ENCODE data around the gene SAMD1. TPM values are rescaled to one million over a fixed set of nuclear protein-coding genes. Genes with fewer than 3 reads are reported as not detected.

Gene SAMD1
- total RNA-seq, 1 donor from 2014 or later: 41.7 TPM

- peaks cover 57% of the 10 kb centered on the region for H3K79me2 ChIP-seq (ENCODE audit: insufficient read depth, low read length)
- H3K4me1 ChIP-seq (ENCODE audit: insufficient read depth, low read length): peaks cover 33% of the 10 kb centered on the region
- H2AFZ ChIP-seq (ENCODE audit: low read depth, low read length): no peak overlapping the region
- no peak overlapping the region for H3K9ac ChIP-seq (ENCODE audit: low read length)
- Mint-ChIP-seq H3K9me3 (ENCODE audit: unreplicated experiment) (no peaks in the 10 kb centered on the region), H3K27ac (ENCODE audit: unreplicated experiment) (no peak overlapping the region), H3K36me3 (ENCODE audit: low read depth, unreplicated experiment) (no peaks in the 10 kb centered on the region), H3K4me3 (ENCODE audit: unreplicated experiment) (peak overlapping the region; percentile 95), H3K4me1 (ENCODE audit: low read depth, unreplicated experiment) (peaks cover 21% of the 10 kb centered on the region), H3K27me3 (ENCODE audit: low read depth, unreplicated experiment) (no peaks in the 10 kb centered on the region)
- H3K4me2 ChIP-seq (ENCODE audit: low read length): peak overlapping the region; percentile 100
- no peak overlapping the region for H3K27ac ChIP-seq (ENCODE audit: low read depth, low read length)
- FAIRE-seq (no peak), DNase-seq (ENCODE audit: low read depth) (no peak)
- H3K27me3 ChIP-seq (ENCODE audit: insufficient read depth, low read length): no peaks in the 10 kb centered on the region
- peaks cover 44% of the 10 kb centered on the region for H4K20me1 ChIP-seq (ENCODE audit: insufficient read depth, low read length)
- no peaks in the 10 kb centered on the region for H3K36me3 ChIP-seq (ENCODE audit: insufficient read depth, low read length)
- no peak for TF ChIP-seq CTCF (IDR thresholded peaks at IDR 0.05; ENCODE audit: insufficient read depth, low read depth, low read length)
- TF ChIP-seq EZH2 (IDR thresholded peaks at IDR 0.05; ENCODE audit: insufficient read depth, low read length): no peak
- H3K4me3 ChIP-seq (ENCODE audit: insufficient read depth, low read depth, low read length): peak overlapping the region; percentile 90
- no peaks in the 10 kb centered on the region for H3K9me3 ChIP-seq (ENCODE audit: insufficient read depth, low read depth, low read length)
Observed at GRCh38 chr19:14115756-14116155, 25.2 kb upstream of the SAMD1 start.

DNA sequence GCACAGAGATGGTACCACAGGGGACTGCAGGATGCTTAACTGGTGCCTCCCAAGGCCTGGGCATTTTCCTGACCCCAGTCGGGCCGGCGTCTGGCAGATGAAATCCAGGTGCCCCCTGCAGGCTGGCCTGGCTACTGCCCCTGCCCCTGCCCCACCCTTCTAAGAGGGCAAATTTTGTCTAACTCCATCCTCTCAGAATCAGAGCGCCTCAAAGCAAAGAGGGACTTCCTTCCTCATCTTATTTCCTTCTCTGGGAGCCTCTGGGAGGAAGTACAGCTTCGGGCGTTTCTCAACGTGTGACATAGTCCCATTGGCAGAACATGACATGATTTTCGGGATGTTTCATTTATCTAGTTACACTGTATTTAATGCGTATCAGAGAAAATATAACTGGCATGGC, 24.3 kb upstream of the SAMD1 start:
- FAIRE-seq (no peak), DNase-seq (ENCODE audit: low read depth) (no peak)
- Mint-ChIP-seq H3K9me3 (ENCODE audit: unreplicated experiment) (no peaks in the 10 kb centered on the region), H3K27me3 (ENCODE audit: low read depth, unreplicated experiment) (no peaks in the 10 kb centered on the region), H3K4me1 (ENCODE audit: low read depth, unreplicated experiment) (peaks cover 21% of the 10 kb centered on the region), H3K27ac (ENCODE audit: unreplicated experiment) (no peak overlapping the region), H3K4me3 (ENCODE audit: unreplicated experiment) (no peak overlapping the region), H3K36me3 (ENCODE audit: low read depth, unreplicated experiment) (peaks cover 2% of the 10 kb centered on the region)
- TF ChIP-seq EZH2 (IDR thresholded peaks at IDR 0.05; ENCODE audit: insufficient read depth, low read length): no peak
- peak; percentile 11 for TF ChIP-seq CTCF (IDR thresholded peaks at IDR 0.05; ENCODE audit: insufficient read depth, low read depth, low read length)
- no peak overlapping the region for H3K9ac ChIP-seq (ENCODE audit: low read length)
- peaks cover 61% of the 10 kb centered on the region for H3K79me2 ChIP-seq (ENCODE audit: insufficient read depth, low read length)
- peaks cover 52% of the 10 kb centered on the region for H4K20me1 ChIP-seq (ENCODE audit: insufficient read depth, low read length)
- H3K4me2 ChIP-seq (ENCODE audit: low read length): no peak overlapping the region
- no peaks in the 10 kb centered on the region for H3K27me3 ChIP-seq (ENCODE audit: insufficient read depth, low read length)
- no peak overlapping the region for H2AFZ ChIP-seq (ENCODE audit: low read depth, low read length)
- H3K36me3 ChIP-seq (ENCODE audit: insufficient read depth, low read length): no peaks in the 10 kb centered on the region
- no peaks in the 10 kb centered on the region for H3K9me3 ChIP-seq (ENCODE audit: insufficient read depth, low read depth, low read length)
- no peak overlapping the region for H3K4me3 ChIP-seq (ENCODE audit: insufficient read depth, low read depth, low read length)
- H3K27ac ChIP-seq (ENCODE audit: low read depth, low read length): no peak overlapping the region
- peaks cover 33% of the 10 kb centered on the region for H3K4me1 ChIP-seq (ENCODE audit: insufficient read depth, low read length)

DNA sequence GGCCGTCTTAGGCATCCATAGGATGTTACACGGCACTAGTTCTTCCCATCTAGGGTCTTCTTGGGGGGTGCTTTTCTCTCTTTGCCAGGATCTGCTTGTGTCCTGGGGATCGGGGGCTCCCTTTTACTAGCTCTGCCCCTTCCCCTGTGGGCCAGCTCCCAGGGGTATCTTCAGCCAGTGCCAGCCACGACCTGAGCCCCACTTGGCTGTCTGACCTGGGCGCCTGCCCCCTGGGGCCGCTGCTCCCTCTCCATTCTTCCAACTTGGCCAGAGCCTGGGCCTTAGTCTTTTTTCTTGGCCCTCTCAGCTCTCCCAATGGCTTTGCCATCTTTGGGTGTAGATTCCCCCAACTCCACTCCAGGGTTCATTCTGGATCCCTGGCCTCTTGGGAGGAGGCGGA, 23.9 kb upstream of the SAMD1 start:
- no peaks in the 10 kb centered on the region for H3K9me3 Mint-ChIP-seq (ENCODE audit: unreplicated experiment)
- Histone ChIP-seq H3K79me2 (ENCODE audit: insufficient read depth, low read length) (peaks cover 61% of the 10 kb centered on the region), H3K4me3 (ENCODE audit: insufficient read depth, low read depth, low read length) (no peak overlapping the region), H3K4me2 (ENCODE audit: low read length) (no peak overlapping the region), H3K9me3 (ENCODE audit: insufficient read depth, low read depth, low read length) (no peaks in the 10 kb centered on the region), H2AFZ (ENCODE audit: low read depth, low read length) (no peak overlapping the region), H3K4me1 (ENCODE audit: insufficient read depth, low read length) (peaks cover 33% of the 10 kb centered on the region), H3K27ac (ENCODE audit: low read depth, low read length) (no peak overlapping the region), H3K27me3 (ENCODE audit: insufficient read depth, low read length) (no peaks in the 10 kb centered on the region), H3K9ac (ENCODE audit: low read length) (no peak overlapping the region), H3K36me3 (ENCODE audit: insufficient read depth, low read length) (no peaks in the 10 kb centered on the region), H4K20me1 (ENCODE audit: insufficient read depth, low read length) (peaks cover 52% of the 10 kb centered on the region)
- no peak overlapping the region for H3K4me3 Mint-ChIP-seq (ENCODE audit: unreplicated experiment)
- peaks cover 2% of the 10 kb centered on the region for H3K36me3 Mint-ChIP-seq (ENCODE audit: low read depth, unreplicated experiment)
- H3K27me3 Mint-ChIP-seq (ENCODE audit: low read depth, unreplicated experiment): no peaks in the 10 kb centered on the region
- DNase-seq (ENCODE audit: low read depth): no peak
- peaks cover 21% of the 10 kb centered on the region for H3K4me1 Mint-ChIP-seq (ENCODE audit: low read depth, unreplicated experiment)
- H3K27ac Mint-ChIP-seq (ENCODE audit: unreplicated experiment): no peak overlapping the region
- no peak for TF ChIP-seq CTCF (IDR thresholded peaks at IDR 0.05; ENCODE audit: insufficient read depth, low read depth, low read length)
- no peak for TF ChIP-seq EZH2 (IDR thresholded peaks at IDR 0.05; ENCODE audit: insufficient read depth, low read length)
- FAIRE-seq: no peak

Data from astrocyte (in vitro differentiated cells and primary cell).